ENCODE measurements around the gene ATP8A1.

DNA sequence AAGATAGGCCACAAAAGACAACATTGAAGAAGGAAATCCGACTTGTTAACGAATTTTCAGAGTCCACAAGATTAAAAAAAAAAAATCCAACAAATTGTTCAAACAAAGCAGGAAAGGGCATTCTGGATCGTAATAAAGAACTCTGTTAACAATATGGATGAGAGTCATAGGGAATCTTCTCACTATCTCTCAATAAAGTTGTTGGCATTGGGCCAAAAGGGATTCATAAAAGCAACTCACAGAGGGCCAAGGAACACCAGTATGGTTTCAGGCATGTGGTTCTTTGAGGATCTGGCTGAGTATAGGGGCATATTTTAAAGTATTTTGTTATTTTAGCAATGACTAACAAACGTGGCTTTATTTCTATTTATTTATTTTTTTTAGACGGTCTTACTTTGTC, 210.1 kb downstream of the ATP8A1 start:
- TF ChIP-seq POLR2AphosphoS5 (IDR thresholded peaks at IDR 0.05; ENCODE audit: low read depth, low read length) (no peak), SIN3A (IDR thresholded peaks at IDR 0.05; ENCODE audit: borderline replicate concordance, insufficient read depth, low read depth, low read length) (no peak)
- TF ChIP-seq, protein P1, sequence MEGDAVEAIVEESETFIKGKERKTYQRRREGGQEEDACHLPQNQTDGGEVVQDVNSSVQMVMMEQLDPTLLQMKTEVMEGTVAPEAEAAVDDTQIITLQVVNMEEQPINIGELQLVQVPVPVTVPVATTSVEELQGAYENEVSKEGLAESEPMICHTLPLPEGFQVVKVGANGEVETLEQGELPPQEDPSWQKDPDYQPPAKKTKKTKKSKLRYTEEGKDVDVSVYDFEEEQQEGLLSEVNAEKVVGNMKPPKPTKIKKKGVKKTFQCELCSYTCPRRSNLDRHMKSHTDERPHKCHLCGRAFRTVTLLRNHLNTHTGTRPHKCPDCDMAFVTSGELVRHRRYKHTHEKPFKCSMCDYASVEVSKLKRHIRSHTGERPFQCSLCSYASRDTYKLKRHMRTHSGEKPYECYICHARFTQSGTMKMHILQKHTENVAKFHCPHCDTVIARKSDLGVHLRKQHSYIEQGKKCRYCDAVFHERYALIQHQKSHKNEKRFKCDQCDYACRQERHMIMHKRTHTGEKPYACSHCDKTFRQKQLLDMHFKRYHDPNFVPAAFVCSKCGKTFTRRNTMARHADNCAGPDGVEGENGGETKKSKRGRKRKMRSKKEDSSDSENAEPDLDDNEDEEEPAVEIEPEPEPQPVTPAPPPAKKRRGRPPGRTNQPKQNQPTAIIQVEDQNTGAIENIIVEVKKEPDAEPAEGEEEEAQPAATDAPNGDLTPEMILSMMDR (IDR thresholded peaks at IDR 0.05): no peak
- TF ChIP-seq, protein P2, sequence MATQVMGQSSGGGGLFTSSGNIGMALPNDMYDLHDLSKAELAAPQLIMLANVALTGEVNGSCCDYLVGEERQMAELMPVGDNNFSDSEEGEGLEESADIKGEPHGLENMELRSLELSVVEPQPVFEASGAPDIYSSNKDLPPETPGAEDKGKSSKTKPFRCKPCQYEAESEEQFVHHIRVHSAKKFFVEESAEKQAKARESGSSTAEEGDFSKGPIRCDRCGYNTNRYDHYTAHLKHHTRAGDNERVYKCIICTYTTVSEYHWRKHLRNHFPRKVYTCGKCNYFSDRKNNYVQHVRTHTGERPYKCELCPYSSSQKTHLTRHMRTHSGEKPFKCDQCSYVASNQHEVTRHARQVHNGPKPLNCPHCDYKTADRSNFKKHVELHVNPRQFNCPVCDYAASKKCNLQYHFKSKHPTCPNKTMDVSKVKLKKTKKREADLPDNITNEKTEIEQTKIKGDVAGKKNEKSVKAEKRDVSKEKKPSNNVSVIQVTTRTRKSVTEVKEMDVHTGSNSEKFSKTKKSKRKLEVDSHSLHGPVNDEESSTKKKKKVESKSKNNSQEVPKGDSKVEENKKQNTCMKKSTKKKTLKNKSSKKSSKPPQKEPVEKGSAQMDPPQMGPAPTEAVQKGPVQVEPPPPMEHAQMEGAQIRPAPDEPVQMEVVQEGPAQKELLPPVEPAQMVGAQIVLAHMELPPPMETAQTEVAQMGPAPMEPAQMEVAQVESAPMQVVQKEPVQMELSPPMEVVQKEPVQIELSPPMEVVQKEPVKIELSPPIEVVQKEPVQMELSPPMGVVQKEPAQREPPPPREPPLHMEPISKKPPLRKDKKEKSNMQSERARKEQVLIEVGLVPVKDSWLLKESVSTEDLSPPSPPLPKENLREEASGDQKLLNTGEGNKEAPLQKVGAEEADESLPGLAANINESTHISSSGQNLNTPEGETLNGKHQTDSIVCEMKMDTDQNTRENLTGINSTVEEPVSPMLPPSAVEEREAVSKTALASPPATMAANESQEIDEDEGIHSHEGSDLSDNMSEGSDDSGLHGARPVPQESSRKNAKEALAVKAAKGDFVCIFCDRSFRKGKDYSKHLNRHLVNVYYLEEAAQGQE (IDR thresholded peaks at IDR 0.05; ENCODE audit: insufficient read depth in 1 of 2, low read depth in 2 of 2, low read length in 1 of 2): no peak
